ENCODE results near the gene SEC24B. TPM values are rescaled to one million over a fixed set of nuclear protein-coding genes. Genes with fewer than 3 reads are reported as not detected.

The SEC24B gene
- total and polyA plus RNA-seq, 2 experiments from 2014 or later: 9.4 to 32.8 TPM

- TF ChIP-seq JUNB (IDR thresholded peaks at IDR 0.05; ENCODE audit: unreplicated experiment) (no peak), ETS1 (IDR thresholded peaks at IDR 0.05) (no peak), POLR2AphosphoS5 (IDR thresholded peaks at IDR 0.05; ENCODE audit: low read depth) (no peak), ZNF331 (CRISPR knock-in tag; IDR thresholded peaks at IDR 0.05; ENCODE audit: low read depth) (no peak), ZNF462 (CRISPR knock-in tag; IDR thresholded peaks at IDR 0.05) (no peak)
Observed at GRCh38 chr4:109486007-109486406, 52.4 kb downstream of the SEC24B start (continued).

GRCh38 chr4:109494563-109494962 is 60.9 kb downstream of the SEC24B start:
- Histone ChIP-seq H3K4me1 (ENCODE audit: insufficient read depth) (no peaks in the 10 kb centered on the region), H3K4me2 (no peak overlapping the region), H3K9me2 (ENCODE audit: insufficient read depth) (no peaks in the 10 kb centered on the region), H3K36me3 (ENCODE audit: insufficient read depth) (peaks cover 23% of the 10 kb centered on the region; the same call in 1 of the 2 replicates), H3K27ac (ENCODE audit: low read depth) (no peak overlapping the region), H3F3A (replicated peaks; ENCODE audit: low read depth) (no peaks in the 10 kb centered on the region), H3K27me3 (ENCODE audit: insufficient read depth) (no peaks in the 10 kb centered on the region), H3K4me3 (no peak overlapping the region), H2AFZ (no peak overlapping the region), H3K79me2 (replicated peaks; ENCODE audit: insufficient read depth) (0 out of 2 replicates have a peak, but pooled peaks cover 4% of the 10 kb centered on the region), H4K20me1 (replicated peaks; ENCODE audit: insufficient read depth) (no peaks in the 10 kb centered on the region)
- H3K36me3 Mint-ChIP-seq (ENCODE audit: low read depth): peaks cover 21% of the 10 kb centered on the region
- H3K4me3 Mint-ChIP-seq: no peak overlapping the region
- H3K27ac Mint-ChIP-seq: no peak overlapping the region
- H3K27me3 Mint-ChIP-seq (ENCODE audit: insufficient read depth, low read depth, poor library complexity): no peaks in the 10 kb centered on the region
- DNase-seq (ENCODE audit: low spot score) (no peak), ATAC-seq (no peak)
- no peak for TF ChIP-seq ZNF462 (CRISPR knock-in tag; IDR thresholded peaks at IDR 0.05)
- no peak for TF ChIP-seq ZNF331 (CRISPR knock-in tag; IDR thresholded peaks at IDR 0.05; ENCODE audit: low read depth)
- peaks cover 3% of the 10 kb centered on the region; the same call in 2 of the 3 replicates for H3K4me1 Mint-ChIP-seq
- no peaks in the 10 kb centered on the region for H3K9me3 Mint-ChIP-seq

All from GM23338 (cell line).